HG03135 (cell line): ENCODE measurements around the gene SIAE.
"Not testable (repeated sequence)": the region's sequence is repeated elsewhere in the genome, so short reads cannot be mapped to it uniquely, and the experiment has no call there.

Source experiments
- ATAC-seq: cut with Tn5 transposase; IDR thresholded peaks from one replicate; pipeline ENCODE4 v1.9.1; 2021; ENCODE audit warnings: mild to moderate bottlenecking, moderate library complexity; ENCODE audit not compliant: unreplicated experiment

The SIAE gene

GRCh38 chr11:124625504-124626168 lies 47.9 kb downstream of the SIAE start:
- ATAC-seq, result no peak

DNA sequence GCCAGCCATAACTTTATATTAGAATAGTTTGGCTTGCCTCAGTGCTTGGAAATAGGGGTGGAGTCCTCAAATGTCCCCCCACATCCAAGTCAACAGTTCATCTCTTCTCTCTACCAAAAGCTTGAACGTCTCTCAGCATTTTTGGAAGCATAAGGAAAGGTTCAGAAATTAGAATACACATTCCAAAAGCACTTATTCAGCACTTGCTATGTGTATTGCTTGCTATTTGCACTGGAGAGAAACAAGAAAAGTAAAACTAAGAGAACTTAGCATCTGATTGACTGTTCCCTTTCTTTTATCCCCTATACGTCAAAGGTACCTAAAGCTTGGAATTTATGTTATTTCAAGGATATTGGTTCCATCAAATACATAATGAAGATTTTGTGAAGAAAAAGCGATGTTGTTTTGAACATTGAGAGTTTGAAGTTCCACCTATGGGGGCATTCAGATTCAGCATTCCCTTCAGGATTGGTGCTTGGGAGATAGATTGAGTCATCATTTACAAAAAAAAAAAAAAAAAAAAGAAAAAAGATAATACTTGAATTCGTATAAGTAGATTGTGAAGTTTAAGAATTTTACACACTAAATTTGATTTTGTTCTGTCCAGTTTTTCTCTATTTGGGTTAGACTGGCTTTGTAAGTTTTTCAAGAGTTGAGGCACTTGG lies 49.5 kb downstream of the SIAE start:
- ATAC-seq, result no peak

DNA sequence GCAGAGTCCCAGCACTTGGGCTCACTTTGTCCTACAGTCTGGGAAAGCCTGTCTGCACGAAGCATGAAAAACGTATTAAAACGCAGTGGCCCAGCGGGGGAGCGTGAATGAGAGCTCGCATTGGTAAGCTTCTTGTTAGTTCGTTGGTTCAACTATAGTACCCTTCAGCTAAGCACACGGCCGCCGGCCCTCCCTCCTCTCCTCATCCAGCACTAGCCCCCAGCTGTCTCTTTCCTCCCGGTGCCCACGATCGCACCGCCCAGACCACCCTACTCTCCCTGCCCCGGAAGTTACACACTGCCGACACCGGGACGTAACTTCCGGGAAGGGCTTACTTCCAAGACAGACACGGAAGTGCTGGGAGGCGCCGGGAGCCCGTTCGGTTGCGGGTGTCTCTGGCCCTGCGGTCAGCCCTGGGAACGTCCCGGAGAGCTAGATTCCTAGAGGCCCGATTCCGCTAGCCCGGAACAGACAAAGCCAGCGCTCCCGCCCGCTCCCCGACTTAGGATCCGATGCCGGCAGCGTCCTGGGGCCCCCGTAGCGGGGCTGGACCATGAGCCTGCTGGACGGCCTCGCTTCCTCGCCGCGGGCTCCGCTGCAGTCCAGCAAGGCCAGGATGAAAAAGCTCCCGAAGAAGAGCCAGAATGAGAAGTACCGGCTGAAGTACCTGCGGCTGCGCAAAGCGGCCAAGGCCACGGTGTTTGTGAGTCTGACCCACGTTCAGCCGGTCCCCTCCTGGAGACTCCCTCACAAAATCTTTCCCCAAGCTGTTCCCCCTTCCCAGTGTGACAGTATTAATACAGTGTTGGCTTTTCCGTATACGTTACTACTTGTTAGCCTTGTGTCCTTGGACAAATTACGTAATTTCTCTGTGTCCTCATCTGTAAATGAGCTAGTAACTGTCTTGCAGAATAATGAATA lies 50.7 kb downstream of the SIAE start, which contains the start of gene TBRG1:
Gene TBRG1 (plus strand): TSS at position 334 of the 921 bp plus-strand sequence. CDS start 220 bp downstream, at position 554.
- peak; percentile 97 for ATAC-seq

GRCh38 chr11:124618863-124619262 lies 54.7 kb downstream of the SIAE start:
- no peak for ATAC-seq

- ATAC-seq, result no peak
Measured at GRCh38 chr11:124612567-124613246, 60.8 kb downstream of the SIAE start.

DNA sequence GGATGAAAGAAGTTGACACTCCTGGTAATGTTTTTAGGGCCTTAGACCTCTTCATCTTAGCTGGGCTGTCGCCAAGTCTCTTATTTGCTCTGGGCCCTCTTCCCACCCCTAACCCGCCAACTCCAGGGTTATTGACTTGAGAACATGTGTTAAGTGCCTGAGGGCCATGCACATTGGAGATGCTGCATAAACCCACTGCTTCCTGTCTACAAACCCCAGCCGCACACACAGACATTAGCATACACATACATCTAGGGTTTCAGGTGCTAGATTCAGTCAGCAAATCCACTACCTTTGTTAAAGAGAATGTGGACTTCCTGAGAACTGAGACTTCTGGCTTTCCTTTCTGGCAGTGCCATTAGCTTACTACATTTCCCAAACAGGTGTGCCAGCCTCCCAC lies 61.5 kb downstream of the SIAE start:
- ATAC-seq, result no peak

DNA sequence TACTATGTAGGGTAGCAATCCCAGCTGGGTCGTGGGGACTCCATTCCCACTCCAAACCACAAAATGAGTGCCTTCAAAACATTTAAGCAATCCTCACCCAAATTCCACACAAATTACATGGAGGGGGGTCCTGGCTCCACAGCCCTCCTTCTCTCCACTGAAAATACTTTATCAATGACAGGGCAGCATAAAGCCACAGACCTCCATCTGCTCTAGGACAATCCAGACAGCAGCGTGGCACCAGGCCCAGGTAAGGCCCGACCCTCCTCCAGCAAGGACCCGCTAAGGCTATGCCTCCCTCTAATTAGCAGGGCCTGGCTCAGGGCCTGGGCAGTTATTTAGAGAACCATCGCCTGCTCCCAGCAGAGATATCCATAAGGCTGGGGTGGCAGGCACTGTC lies 62.5 kb downstream of the SIAE start, which contains the start of gene PANX3:
Gene PANX3 (plus strand): TSS at position 365 of the 400 bp plus-strand sequence. CDS start 129 bp downstream, outside the sequence.
- no peak for ATAC-seq

- ATAC-seq, result no peak
Measured at GRCh38 chr11:124610295-124610694, 63.2 kb downstream of the SIAE start.

DNA sequence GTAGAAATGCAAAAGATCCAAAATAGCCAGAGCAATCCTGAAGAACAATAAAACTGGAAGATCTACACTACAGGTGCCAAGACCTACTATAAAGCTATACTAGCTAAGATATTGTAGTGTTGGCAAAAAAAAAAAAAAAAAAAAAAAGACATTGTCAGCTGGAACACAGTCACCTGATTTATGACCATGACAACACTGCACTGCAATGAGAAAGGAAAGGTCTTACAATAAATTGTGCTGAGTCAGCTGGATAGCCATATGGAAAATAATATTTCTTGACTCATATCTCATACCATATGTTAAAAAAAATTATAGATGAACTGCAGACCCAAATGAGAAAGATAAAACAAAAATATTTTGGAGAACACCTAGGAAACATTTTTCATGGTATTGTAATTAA lies 65.4 kb downstream of the SIAE start:
- ATAC-seq, result no peak

GRCh38 chr11:124605719-124606118 lies 67.8 kb downstream of the SIAE start:
- ATAC-seq, result no peak

- not testable (repeated sequence) for ATAC-seq
Measured at GRCh38 chr11:124602723-124603122, 70.8 kb downstream of the SIAE start.

GRCh38 chr11:124602193-124602592 lies 71.3 kb downstream of the SIAE start:
- no peak for ATAC-seq

- ATAC-seq, result no peak
Measured at GRCh38 chr11:124600621-124601320, 72.8 kb downstream of the SIAE start.

DNA sequence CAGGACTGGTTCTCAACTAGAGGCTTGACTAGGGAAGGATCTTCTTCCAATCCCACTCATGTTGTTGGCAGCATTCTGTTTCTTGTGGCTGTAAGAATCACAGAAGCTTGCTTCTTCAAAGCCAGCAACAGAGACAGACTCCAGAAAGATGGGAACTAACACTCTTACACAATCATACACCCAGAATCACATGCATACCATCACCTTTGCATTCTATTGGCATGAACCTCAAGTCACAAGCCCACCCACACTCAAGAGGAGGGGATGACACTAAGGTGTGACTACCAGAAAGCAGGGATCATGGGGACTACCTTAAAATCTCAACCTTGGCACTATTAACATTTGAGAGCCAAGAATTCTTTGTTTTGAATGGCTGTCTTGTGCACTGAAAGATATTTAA lies 75.9 kb downstream of the SIAE start:
- no peak for ATAC-seq

GRCh38 chr11:124595302-124595701 lies 78.2 kb downstream of the SIAE start:
- ATAC-seq, result no peak

GRCh38 chr11:124592627-124593026 lies 80.9 kb downstream of the SIAE start:
- no peak for ATAC-seq

GRCh38 chr11:124591430-124591829 lies 82.1 kb downstream of the SIAE start:
- ATAC-seq, result no peak

DNA sequence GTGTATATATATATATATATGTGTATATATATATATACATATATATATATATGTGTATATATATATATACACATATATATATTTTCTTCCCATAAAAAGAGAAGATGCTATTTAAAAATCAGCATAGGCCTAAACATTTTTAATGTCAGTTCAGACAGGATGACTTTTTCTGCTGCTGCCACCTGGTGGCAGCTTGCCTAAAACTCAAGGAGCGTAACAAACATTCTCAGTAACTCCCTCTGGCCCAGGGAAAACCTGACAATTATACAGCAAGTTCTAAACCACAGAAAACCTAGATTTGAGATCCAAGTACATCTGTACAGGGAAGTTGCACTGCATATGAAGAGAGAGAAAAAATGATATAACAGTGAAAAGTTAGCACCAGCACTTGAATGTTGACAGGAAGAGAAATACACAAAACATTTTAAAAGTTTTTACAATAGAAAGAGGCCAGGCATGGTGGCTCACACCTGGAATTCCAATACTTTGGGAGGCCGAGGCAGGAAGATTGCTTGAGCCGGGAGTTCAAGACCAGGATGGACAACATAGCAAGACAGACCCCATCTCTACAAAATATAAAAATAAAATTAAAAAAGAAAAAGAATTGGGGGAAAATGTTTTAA lies 87.2 kb downstream of the SIAE start:
- no peak for ATAC-seq

- ATAC-seq, result no peak
Measured at GRCh38 chr11:124584681-124585372, 88.7 kb downstream of the SIAE start.
